Right renal cortex interstitium (tissue), 3 donors: ENCODE data around the gene NACC2. TPM values are rescaled to one million over a fixed set of nuclear protein-coding genes. Genes with fewer than 3 reads are reported as not detected.

Experiments
- DNase-seq, 3 donors: peaks; one replicate each; pipeline ENCODE4 v3.0.0-alpha.2; 2013; ENCODE audit warnings: low read depth in 3 of 3, low spot score in 2 of 3
- polyA plus RNA-seq, 3 donors: library from polyadenylated mRNA; unstranded; fragments of 120-200 nt; gene quantifications; one replicate each; pipeline ENCODE4 v1.2.1, GENCODE V29; 2013; ENCODE audit not compliant: insufficient read length in 3 of 3

Gene NACC2
- polyA plus RNA-seq, 3 donors: 7.1 to 7.8 (median 7.2) TPM

DNA sequence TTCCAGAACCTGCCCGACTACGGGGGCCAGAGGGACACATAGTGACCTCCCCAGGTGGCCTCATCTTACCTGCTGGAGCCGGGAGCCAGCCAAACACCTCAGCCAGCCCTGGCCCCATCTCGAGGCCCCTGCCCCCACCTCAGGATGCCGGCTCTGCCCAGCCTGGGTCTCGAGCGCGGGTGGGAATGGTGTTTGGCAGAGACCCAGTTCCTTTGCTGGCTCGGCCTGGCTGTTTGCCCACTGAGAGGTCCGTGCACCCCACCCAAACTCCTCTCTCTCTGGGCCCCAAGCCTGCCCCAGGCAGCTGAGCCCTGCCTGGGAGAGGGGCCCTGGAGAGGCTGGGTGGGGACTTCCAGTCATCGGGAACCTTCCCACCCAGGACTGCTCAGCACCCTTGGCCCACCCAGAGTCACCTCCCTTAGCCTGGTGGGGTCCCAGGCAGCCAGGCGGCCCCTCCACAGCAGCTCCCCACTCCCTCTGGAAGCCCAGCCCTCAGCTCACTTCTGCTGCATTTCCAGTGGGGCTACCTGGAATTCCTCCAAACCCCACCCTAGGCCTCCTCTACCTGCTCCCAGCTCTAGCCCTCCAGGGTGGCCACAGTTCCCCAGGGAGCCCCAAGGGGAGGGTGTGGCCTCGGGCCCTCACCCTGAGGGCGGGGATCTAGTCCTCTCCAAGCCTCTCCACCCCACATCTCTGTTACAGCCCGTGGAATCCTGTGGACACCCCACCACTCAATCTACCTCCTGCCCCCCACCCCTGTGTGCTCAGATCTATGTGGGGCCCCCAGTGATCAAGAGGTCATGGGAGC is 91.5 kb downstream of the NACC2 start:
- DNase-seq: no peak

GRCh38 chr9:136002881-136003280 is 92.2 kb downstream of the NACC2 start:
- no peak for DNase-seq

- DNase-seq: no peak
These were observed 92.9 kb downstream of the NACC2 start for GRCh38 chr9:136002215-136002614.

- DNase-seq: no peak
These were observed 93.9 kb downstream of the NACC2 start for GRCh38 chr9:136001231-136001630.

DNA sequence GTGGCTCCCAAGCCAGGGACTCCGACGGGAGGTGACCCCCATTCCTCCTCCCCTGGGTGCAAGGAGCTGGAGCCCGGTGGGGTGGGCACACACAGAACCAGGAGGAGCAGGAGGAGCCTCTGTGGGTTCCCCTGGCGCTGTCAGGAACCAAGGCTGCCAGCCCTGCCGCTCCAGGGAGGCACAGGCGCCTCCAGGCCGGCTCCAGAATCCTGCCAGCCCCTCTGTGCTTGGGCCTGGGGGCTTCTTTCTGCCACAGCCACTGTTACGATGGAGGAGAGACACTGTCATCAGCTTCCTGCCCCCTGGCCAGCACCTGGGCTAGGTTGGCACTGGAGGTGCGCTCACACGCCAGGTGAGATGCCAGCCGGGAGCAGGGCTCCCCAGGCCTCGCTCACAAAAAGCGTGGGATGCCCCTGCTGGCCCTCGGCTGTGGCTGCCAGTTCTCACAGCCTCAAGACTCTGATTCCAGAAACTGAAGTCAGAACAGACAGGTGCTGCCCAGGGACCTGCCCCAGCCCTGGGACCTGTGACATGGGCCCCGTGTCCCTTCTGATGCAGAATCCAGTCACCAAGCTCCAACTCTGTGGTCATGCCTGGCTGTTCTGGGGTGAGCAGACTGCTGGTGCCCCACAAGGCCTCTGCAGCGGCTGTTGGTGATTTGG is 96.5 kb downstream of the NACC2 start:
- DNase-seq: no peak

GRCh38 chr9:135998016-135998380 is 97.1 kb downstream of the NACC2 start:
- no peak for DNase-seq

- DNase-seq: no peak
These were observed 97.7 kb downstream of the NACC2 start for GRCh38 chr9:135997090-135998015.

DNA sequence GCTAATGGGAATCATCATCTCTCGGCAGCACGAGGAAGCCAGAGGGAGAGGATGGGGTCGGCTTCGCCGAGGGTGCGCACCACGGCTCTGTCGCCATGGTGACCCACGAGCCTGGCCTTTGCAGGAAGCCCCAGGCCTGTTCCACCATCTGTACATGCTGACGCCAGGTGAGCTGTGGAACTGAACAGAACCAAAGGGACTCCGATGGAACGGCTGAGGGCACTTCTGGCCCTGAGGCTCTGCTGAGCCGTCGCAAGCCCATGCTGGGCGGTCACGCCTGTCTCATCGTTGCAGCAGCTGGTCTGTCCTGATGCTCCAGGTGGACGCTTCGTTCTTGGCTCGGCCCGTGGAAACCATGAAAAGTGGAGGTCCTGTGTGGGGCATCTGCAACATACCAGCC is 99.3 kb downstream of the NACC2 start:
- no peak for DNase-seq

- DNase-seq: no peak
These were observed 100.4 kb downstream of the NACC2 start for GRCh38 chr9:135994501-135995192.

DNA sequence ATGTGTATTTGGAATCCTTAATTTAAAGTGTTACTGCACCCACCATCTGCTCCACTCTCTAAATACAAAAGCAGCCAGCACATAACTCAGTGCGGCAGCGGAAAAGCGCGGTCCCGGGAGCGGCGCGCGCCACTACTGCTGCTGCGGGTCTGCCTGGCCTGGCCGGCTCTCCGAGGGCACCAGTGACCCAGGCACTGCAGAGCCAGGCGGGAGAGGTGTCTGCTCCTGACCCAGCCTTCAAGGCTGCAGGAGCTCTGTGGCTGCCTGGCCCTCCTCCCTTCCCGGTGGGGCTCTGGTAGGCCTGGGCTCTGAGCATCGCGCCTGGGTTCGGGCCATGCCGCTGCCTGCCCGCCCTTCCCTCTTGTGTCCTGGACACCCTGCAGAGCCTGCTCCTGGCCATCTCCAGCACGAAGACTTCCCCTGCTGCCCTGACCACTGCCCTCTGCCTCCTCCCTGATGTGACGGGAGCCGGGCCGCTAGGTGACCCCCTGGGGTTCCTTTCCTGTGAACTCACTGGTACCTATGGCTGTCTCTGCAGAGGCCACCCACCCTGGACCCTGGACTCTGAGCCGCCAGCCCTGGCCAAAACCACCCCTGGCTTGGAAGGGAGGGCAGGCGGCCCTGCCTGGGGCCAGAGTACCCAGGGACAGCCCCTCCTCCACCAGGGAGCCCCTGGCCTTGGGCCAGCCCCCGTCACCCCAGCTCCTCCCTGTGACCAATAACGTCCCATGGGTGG is 101.2 kb downstream of the NACC2 start:
- DNase-seq: no peak

GRCh38 chr9:135993409-135993742 is 101.7 kb downstream of the NACC2 start:
- no peak for DNase-seq

GRCh38 chr9:135992486-135993408 is 102.3 kb downstream of the NACC2 start:
- peak; percentile 64 to 82 (median 80) for DNase-seq

DNA sequence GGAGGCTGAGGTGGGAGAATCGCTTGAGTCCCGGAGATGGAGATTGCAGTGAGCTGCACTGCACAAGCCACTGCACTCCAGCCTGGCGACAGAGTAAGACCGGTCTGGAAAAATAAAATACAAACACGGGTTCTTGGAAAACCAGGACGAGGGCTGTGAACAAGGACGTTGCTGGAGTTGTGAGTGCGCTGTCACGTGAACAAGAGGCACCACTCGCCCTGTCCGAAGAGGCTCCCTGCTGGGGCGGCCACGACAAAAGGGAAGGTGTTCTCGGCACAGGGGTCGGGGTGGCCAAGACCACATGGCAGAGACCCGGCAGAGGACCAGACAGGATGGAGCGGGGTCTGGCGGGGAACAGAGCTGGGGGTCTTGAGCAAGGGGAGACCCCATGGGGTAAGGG is 103.3 kb downstream of the NACC2 start:
- no peak for DNase-seq

- DNase-seq: no peak
These were observed 104.3 kb downstream of the NACC2 start for GRCh38 chr9:135990468-135991429.

DNA sequence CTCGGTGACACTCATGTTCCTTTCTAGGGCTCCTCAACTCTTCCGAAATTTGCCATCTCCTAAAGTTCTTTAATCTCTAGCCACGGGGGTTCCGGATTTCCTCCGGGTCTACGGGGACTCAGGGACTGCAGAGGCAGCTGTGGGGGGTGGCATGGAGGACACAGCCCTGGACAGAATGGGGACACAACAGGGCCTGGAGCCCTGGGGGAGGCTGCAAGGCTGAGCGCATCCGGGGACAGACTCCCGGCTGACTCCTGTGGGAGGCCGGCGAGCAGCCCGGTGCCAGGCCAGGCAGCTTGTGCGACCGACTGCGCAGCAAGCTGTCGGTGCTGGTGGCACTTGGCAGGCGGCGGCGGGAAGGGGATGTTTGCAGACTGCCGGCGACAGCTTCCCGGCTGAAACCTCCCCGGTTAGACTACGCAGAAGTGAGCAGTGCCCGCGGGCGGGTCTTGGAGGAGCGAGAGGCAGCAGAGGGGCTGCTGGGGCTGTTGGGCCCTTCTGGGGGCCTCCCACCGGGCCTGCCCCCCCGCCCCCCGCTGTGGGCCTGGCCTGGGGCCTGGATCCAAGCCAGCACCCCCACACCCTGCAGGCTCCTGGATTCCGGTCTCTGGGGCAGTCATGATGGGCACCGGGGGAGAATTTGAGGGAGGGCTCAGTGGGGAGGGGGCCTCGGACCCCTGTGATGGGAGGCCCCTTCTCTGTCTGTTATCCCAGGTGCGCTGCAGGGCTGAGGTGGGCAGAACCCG is 105.2 kb downstream of the NACC2 start:
- DNase-seq: no peak

- no peak for DNase-seq
These were observed 105.9 kb downstream of the NACC2 start for GRCh38 chr9:135989157-135989556.

DNA sequence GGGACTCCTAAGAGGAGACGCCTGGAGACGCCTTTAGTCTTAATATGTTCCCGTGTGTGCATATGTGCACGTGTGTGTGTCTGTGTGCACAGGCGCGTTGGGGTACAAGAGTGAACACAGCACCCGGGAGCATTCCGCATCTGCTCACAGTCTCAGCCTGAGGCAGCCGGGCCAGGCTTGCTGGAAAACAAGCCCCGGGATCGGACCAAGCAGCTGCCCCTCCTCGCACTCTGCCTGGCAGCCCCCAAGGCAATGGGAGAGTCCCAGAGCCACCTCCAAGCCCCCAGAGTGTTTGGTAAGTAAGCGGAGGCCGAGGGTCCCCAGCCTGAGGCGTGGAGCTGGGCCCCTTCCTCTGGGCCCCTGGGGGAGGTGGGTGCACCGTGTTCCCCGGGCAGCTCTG is 106.6 kb downstream of the NACC2 start:
- no peak for DNase-seq
